Measurements from ENCODE around the gene CTCFL.

DNA sequence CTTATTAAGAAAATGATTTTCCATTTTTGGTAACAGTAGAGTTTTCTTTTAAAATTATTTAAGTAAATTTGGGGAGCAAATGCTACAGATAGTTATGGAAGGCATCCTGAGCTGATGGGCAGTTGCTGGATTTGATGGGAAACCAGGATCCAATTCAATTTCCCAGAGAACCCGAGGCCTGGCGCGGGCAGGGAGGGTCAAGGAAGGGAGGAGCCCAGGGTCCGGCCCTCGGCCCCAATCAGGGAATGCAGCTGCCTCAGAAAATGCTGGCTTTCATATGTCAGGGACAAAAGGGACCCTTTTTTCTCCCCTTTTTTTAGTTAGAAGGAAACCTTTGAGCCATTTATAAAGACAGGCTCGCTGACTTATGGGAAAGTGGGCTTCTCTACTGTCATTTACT lies 42.1 kb downstream of the CTCFL start:
- TF ChIP-seq CTCF (conservative IDR thresholded peaks at IDR 0.05; ENCODE audit: low read depth, low read length), result no peak
- no peak for TF ChIP-seq EZH2 (IDR thresholded peaks at IDR 0.05; ENCODE audit: borderline replicate concordance, low read depth, low read length, poor library complexity, severe bottlenecking)

All from A673 (cell line).